ENCODE data around the gene RAPH1.
"Not testable (repeated sequence)": the region's sequence is repeated elsewhere in the genome, so short reads cannot be mapped to it uniquely, and the experiment has no call there.

Gene RAPH1

GRCh38 chr2:203431391-203432185 is 103.5 kb downstream of the RAPH1 start:
- DNase-seq: no peak

- DNase-seq: not testable (repeated sequence)
Measured at GRCh38 chr2:203429643-203430042, 105.5 kb downstream of the RAPH1 start.

- DNase-seq: no peak
Measured at GRCh38 chr2:203427061-203427460, 108.0 kb downstream of the RAPH1 start.

GRCh38 chr2:203418271-203418670 is 116.8 kb downstream of the RAPH1 start:
- DNase-seq: no peak

- no peak for DNase-seq
Measured at GRCh38 chr2:203413796-203414195, 121.3 kb downstream of the RAPH1 start.

- no peak for DNase-seq
Measured at GRCh38 chr2:203412546-203413331, 122.4 kb downstream of the RAPH1 start.

GRCh38 chr2:203407496-203407895 is 127.6 kb downstream of the RAPH1 start:
- DNase-seq: no peak

- no peak for DNase-seq
Measured at GRCh38 chr2:203404996-203405395, 130.1 kb downstream of the RAPH1 start.

GRCh38 chr2:203400805-203401585 is 134.1 kb downstream of the RAPH1 start:
- no peak for DNase-seq

- DNase-seq: no peak
Measured at GRCh38 chr2:203399031-203399430, 136.1 kb downstream of the RAPH1 start.

- no peak for DNase-seq
Measured at GRCh38 chr2:203396667-203397066, 138.4 kb downstream of the RAPH1 start.

GRCh38 chr2:203395858-203396257 is 139.2 kb downstream of the RAPH1 start:
- no peak for DNase-seq

GRCh38 chr2:203394519-203395227 is 140.4 kb downstream of the RAPH1 start:
- no peak for DNase-seq

- DNase-seq: not testable (repeated sequence)
Measured at GRCh38 chr2:203388153-203388552, 146.9 kb downstream of the RAPH1 start.

- DNase-seq: no peak
Measured at GRCh38 chr2:203383038-203383437, 152.1 kb downstream of the RAPH1 start.

GRCh38 chr2:203379156-203379555 is 155.9 kb downstream of the RAPH1 start:
- DNase-seq: no peak

- DNase-seq: no peak
Measured at GRCh38 chr2:203376173-203376572, 158.9 kb downstream of the RAPH1 start.

- not testable (repeated sequence) for DNase-seq
Measured at GRCh38 chr2:203372706-203373105, 162.4 kb downstream of the RAPH1 start.

- no peak for DNase-seq
Measured at GRCh38 chr2:203366639-203367466, 168.2 kb downstream of the RAPH1 start.

GRCh38 chr2:203361922-203362321 is 173.2 kb downstream of the RAPH1 start:
- DNase-seq: no peak

- no peak for DNase-seq
Measured at GRCh38 chr2:203361495-203361894, 173.6 kb downstream of the RAPH1 start.
